Chondrocyte (in vitro differentiated cells): Measurements from ENCODE around the gene WDFY1. TPM values are rescaled to one million over a fixed set of nuclear protein-coding genes. Genes with fewer than 3 reads are reported as not detected.
A peak's percentile ranks its signal among the peaks of the same experiment; 100 is the strongest.

Experiments
- DNase-seq: peaks from one replicate; pipeline ENCODE4 v3.0.0; 2021; ENCODE audit warnings: mixed read lengths, low spot score
- H3K27ac Mint-ChIP-seq: one replicate; pipeline ENCODE4 v1.8.0; 2021; ENCODE audit warnings: mild to moderate bottlenecking, moderate library complexity, mixed read lengths; ENCODE audit not compliant: unreplicated experiment
- H3K27me3 Mint-ChIP-seq: 2 replicates; pipeline ENCODE4 v1.8.0; 2021; ENCODE audit warnings: low read depth, mixed read lengths
- H3K36me3 Mint-ChIP-seq: 2 replicates; pipeline ENCODE4 v1.8.0; 2021; ENCODE audit warnings: low read depth, mixed read lengths
- H3K4me1 Mint-ChIP-seq: 2 replicates; pipeline ENCODE4 v1.8.0; 2021; ENCODE audit warnings: low read depth, mild to moderate bottlenecking, mixed read lengths
- H3K4me3 Mint-ChIP-seq: one replicate; pipeline ENCODE4 v1.8.0; 2021; ENCODE audit warnings: mild to moderate bottlenecking, moderate library complexity, mixed read lengths; ENCODE audit not compliant: unreplicated experiment
- H3K9me3 Mint-ChIP-seq: 2 replicates; pipeline ENCODE4 v1.8.0; 2021; ENCODE audit warnings: low read depth, mixed read lengths
- total RNA-seq: library from RNA; stranded (reverse); gene quantifications from 3 replicates; pipeline ENCODE4 v1.2.1, GENCODE V29; 2021
- TF ChIP-seq, protein P1 (sequence below): fragments of 200-600 bp; sonication (generic); IDR thresholded peaks from 2 replicates; pipeline ENCODE4 v1.5.0; 2021; ENCODE audit warnings: antibody characterized with exemption, mild to moderate bottlenecking, moderate library complexity

WDFY1 gene
- total RNA-seq, 1 donor from 2014 or later, result 61.3 TPM

DNA sequence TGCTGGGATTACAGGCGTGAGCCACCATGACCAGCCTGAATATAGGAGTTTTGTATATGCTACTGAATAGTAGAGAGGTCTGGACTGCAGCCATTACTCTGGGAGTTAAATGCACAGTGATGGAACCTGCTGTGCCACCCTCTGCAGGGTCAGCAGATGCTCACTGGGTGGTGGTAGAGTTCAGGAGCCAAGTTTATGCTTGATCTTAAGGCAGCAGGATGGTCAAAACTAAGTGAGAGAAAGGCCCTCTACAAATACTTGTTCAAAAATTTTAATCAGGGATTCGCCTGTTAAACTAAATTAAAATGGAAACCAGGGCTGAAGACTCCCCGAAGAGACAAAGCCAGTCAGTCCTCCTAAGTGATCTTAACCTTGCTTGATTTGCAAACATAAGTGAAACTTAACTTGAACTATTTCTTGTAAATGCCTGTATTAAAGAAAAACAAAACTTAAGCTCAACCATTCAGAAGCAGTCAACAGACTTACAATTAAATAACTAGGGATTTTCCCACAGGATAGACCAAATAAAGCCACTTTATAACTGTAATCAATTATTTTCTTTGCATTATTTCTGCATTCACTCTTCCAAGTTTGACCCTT is 4.2 kb upstream of the WDFY1 start:
- TF ChIP-seq, protein P1, sequence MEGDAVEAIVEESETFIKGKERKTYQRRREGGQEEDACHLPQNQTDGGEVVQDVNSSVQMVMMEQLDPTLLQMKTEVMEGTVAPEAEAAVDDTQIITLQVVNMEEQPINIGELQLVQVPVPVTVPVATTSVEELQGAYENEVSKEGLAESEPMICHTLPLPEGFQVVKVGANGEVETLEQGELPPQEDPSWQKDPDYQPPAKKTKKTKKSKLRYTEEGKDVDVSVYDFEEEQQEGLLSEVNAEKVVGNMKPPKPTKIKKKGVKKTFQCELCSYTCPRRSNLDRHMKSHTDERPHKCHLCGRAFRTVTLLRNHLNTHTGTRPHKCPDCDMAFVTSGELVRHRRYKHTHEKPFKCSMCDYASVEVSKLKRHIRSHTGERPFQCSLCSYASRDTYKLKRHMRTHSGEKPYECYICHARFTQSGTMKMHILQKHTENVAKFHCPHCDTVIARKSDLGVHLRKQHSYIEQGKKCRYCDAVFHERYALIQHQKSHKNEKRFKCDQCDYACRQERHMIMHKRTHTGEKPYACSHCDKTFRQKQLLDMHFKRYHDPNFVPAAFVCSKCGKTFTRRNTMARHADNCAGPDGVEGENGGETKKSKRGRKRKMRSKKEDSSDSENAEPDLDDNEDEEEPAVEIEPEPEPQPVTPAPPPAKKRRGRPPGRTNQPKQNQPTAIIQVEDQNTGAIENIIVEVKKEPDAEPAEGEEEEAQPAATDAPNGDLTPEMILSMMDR, result no peak
- Mint-ChIP-seq H3K4me3 (no peak overlapping the region), H3K27ac (no peak overlapping the region), H3K27me3 (no peaks in the 10 kb centered on the region), H3K4me1 (peaks cover 7% of the 10 kb centered on the region), H3K36me3 (no peaks in the 10 kb centered on the region), H3K9me3 (no peaks in the 10 kb centered on the region)
- DNase-seq, result no peak

DNA sequence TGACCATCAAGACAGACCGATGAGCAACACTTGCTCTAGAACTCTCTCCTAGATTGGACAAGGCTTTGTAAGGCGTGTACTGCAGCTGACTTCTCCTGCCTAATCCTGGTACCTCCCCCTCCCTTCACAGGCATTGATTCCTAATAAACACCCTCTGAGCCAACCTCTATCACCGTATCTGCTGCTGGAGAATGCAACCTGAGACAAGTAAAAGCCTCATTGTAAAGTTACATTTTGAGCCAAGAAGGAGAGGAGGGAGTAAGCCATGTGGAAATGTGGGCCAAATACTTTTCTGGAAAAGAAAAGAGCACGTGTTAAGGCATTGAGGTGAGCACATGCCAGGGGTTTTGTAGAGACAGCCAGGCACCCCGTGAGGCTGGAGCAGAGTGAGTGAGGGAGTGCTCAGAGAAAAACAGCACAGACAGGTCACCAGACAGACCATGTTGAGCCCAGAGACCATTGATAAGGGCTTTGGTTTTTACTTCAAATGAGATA is 2.6 kb upstream of the WDFY1 start:
- H3K4me1 Mint-ChIP-seq, result peaks cover 15% of the 10 kb centered on the region

DNA sequence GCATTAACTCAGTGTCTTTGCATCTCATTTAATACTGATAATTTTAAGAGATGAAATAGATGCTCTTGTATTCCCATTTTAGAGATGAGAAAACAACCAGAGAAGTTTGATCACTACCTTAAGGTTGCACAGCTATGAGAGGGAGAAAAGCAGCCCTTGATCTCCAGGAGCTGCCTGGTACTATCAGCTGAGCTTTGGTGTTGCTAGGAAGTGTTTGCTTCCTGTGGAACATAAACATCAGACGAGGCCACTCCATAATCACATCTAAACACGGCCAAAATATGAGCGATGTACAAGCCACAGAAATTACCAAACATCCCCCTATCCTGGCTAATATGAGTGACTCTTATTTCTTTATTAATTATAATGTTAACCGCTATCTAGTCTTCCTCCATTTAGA is 620 bp upstream of the WDFY1 start:
- H3K27ac Mint-ChIP-seq, result no peak overlapping the region
- H3K27me3 Mint-ChIP-seq, result no peaks in the 10 kb centered on the region
- peaks cover 2% of the 10 kb centered on the region for H3K36me3 Mint-ChIP-seq
- peaks cover 3% of the 10 kb centered on the region for H3K9me3 Mint-ChIP-seq
- TF ChIP-seq, protein P1, result no peak
- H3K4me3 Mint-ChIP-seq, result no peak overlapping the region
- no peak for DNase-seq
- H3K4me1 Mint-ChIP-seq, result peaks cover 28% of the 10 kb centered on the region

More for the DNA sequence above, 2.6 kb upstream of the WDFY1 start:
- no peak for DNase-seq
- no peaks in the 10 kb centered on the region for H3K9me3 Mint-ChIP-seq
- H3K4me3 Mint-ChIP-seq, result no peak overlapping the region
- H3K36me3 Mint-ChIP-seq, result no peaks in the 10 kb centered on the region
- TF ChIP-seq, protein P1, result no peak
- no peaks in the 10 kb centered on the region for H3K27me3 Mint-ChIP-seq
- H3K27ac Mint-ChIP-seq, result no peak overlapping the region

DNA sequence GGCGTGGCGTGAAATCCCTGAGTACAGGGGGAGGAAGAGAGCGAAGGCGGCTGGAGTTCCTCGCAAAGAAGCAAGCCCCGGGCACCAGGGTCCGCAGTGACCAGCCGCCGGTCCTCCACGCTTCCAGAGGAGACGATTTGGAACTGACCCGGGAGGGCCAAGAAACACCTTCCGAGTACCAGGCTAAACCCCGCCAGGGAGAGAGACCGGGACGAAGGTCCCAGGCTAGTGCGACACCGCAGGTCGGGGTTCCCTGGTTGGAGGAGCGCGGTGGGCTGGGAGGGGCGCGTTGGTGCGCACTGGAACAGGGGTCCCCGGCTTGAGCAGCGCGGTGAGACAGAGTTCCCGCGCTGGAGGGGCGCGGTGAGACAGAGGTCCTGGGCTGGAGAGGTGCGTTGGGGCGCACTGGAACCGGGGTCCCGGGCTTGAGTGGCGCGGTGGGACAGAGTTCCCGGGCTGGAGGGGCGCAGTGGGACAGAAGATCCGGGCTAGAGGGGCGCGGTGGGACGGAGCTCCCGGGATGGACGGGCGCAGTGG is 901 bp downstream of the WDFY1 start:
- Mint-ChIP-seq H3K36me3 (peaks cover 2% of the 10 kb centered on the region), H3K4me3 (peak overlapping the region; percentile 95), H3K4me1 (peaks cover 34% of the 10 kb centered on the region), H3K27me3 (no peaks in the 10 kb centered on the region), H3K9me3 (peaks cover 3% of the 10 kb centered on the region), H3K27ac (peak overlapping the region; percentile 98)
- TF ChIP-seq, protein P1, result peak; percentile 23
- DNase-seq, result no peak

DNA sequence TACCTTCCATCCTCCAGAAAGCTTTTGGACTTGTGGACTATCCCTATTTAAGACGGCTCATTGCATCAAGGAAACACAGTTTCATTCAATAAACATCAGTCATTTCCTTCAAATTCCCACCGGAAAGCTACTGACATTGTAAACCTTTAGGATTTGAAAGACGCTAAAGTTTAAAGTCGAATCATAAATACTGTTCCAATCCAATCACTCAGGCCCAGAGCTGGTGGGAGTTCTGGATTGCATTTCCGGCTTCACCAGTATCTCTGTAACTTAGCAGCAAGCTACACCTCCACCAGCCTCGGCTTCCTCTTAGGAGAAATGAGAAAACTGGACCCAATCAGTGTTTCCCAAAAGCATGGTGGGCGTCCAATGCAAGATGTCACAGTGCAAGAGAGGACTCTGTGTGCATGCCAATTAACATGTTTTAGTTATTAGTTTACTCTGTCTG is 1.6 kb downstream of the WDFY1 start:
- Mint-ChIP-seq H3K9me3 (peaks cover 3% of the 10 kb centered on the region), H3K4me1 (peaks cover 38% of the 10 kb centered on the region), H3K27me3 (no peaks in the 10 kb centered on the region), H3K36me3 (peaks cover 2% of the 10 kb centered on the region), H3K4me3 (peak overlapping the region; percentile 95), H3K27ac (peak overlapping the region; percentile 98)
- TF ChIP-seq, protein P1, result no peak
- DNase-seq, result no peak
